GM23248 (cell line): Measurements from ENCODE around the gene CACNA1I. TPM values are rescaled to one million over a fixed set of nuclear protein-coding genes. Genes with fewer than 3 reads are reported as not detected.

Experiments used
- DNase-seq: peaks from one replicate; pipeline ENCODE4 v3.0.0-alpha.2; 2015
- H2AFZ ChIP-seq: fragments of 200-600 bp; sonication (generic); 2 replicates; pipeline ENCODE4 v1.6.1; 2016; ENCODE audit warnings: antibody characterized with exemption
- H3F3A ChIP-seq: fragments of 200-600 bp; sonication (generic); 2 replicates; pipeline ENCODE4 v1.6.1; 2016; ENCODE audit warnings: mild to moderate bottlenecking, antibody characterized with exemption, mixed run types; ENCODE audit not compliant: insufficient read depth
- H3K27ac ChIP-seq: fragments of 200-600 bp; sonication (generic); 2 replicates; pipeline ENCODE4 v1.5.1; 2016; ENCODE audit warnings: mild to moderate bottlenecking
- H3K27me3 ChIP-seq: fragments of 200-600 bp; sonication (generic); replicated peaks from 2 replicates; pipeline ENCODE4 v1.6.1; 2016; ENCODE audit warnings: mild to moderate bottlenecking; ENCODE audit not compliant: insufficient read depth
- H3K36me3 ChIP-seq: fragments of 200-600 bp; sonication (generic); 2 replicates; pipeline ENCODE4 v1.6.1; 2016; ENCODE audit warnings: low read depth, mild to moderate bottlenecking
- H3K4me1 ChIP-seq: fragments of 200-600 bp; sonication (generic); 2 replicates; pipeline ENCODE4 v1.6.1; 2016; ENCODE audit warnings: mild to moderate bottlenecking; ENCODE audit not compliant: insufficient read depth
- H3K4me2 ChIP-seq: fragments of 200-600 bp; sonication (generic); one replicate; pipeline ENCODE4 v1.6.1; 2016; ENCODE audit warnings: mild to moderate bottlenecking; ENCODE audit not compliant: unreplicated experiment
- H3K4me3 ChIP-seq: fragments of 200-600 bp; sonication (generic); 2 replicates; pipeline ENCODE4 v1.5.1; 2016; ENCODE audit warnings: mild to moderate bottlenecking
- H3K79me2 ChIP-seq: fragments of 200-600 bp; sonication (generic); 2 replicates; pipeline ENCODE4 v1.6.1; 2016; ENCODE audit warnings: mild to moderate bottlenecking; ENCODE audit not compliant: insufficient read depth
- H3K9ac ChIP-seq: fragments of 200-600 bp; sonication (generic); 2 replicates; pipeline ENCODE4 v1.6.1; 2016; ENCODE audit warnings: mild to moderate bottlenecking
- H3K9me2 ChIP-seq: fragments of 200-600 bp; sonication (generic); 2 replicates; pipeline ENCODE4 v1.6.1; 2016; ENCODE audit warnings: mixed run types, mild to moderate bottlenecking, moderate library complexity; ENCODE audit not compliant: insufficient read depth
- H3K9me3 ChIP-seq: fragments of 200-600 bp; sonication (generic); one replicate; pipeline ENCODE4 v1.6.1; 2017; ENCODE audit warnings: low read depth
- H4K20me1 ChIP-seq: fragments of 200-600 bp; sonication (generic); 2 replicates; pipeline ENCODE4 v1.6.0; 2016; ENCODE audit not compliant: insufficient read depth
- EZH2 ChIP-seq: fragments of 200-600 bp; sonication (generic); IDR thresholded peaks from 2 replicates; pipeline ENCODE4 v1.6.1; 2018; ENCODE audit warnings: antibody characterized with exemption, mild to moderate bottlenecking; ENCODE audit not compliant: insufficient read depth, poor library complexity, severe bottlenecking
- EZH2phosphoT487 ChIP-seq: fragments of 200-600 bp; sonication (generic); IDR thresholded peaks from 2 replicates; pipeline ENCODE4 v1.6.1; 2018; ENCODE audit warnings: antibody characterized with exemption, moderate library complexity, mild to moderate bottlenecking, low read depth; ENCODE audit not compliant: insufficient read depth
- WGBS, 2 experiments: methylation state at CpG; one replicate each; pipeline ENCODE4 v1.1.6; 2015 to 2017; ENCODE audit warnings: low lambda C conversion rate in 2 of 2, low coverage in 1 of 2; ENCODE audit errors: missing lambda C conversion rate in 2 of 2; 5-methylcytosine and 5-hydroxymethylcytosine counted together
- in situ Hi-C: fragments of 300-500 bp; cut with MboI; formaldehyde crosslinking; loops from 2 replicates; pipeline ENCODE4 v1.15.0; 2020
- polyA plus RNA-seq: library from polyadenylated mRNA; unstranded; fragments of >200 nt; fragmentation: Nextera tagmentation; extraction: Ambion mirVana; gene quantifications from 2 replicates; pipeline ENCODE4 v1.2.1, GENCODE V29; 2016
- total RNA-seq: library from RNA; depleted of rRNA; stranded (reverse); fragments of >200 nt; shearing (Covaris generic); gene quantifications from 2 replicates; pipeline ENCODE4 v1.2.3, GENCODE V29; 2014

Gene CACNA1I
- total and polyA plus RNA-seq, 2 experiments from 2014 or later = not detected

DNA sequence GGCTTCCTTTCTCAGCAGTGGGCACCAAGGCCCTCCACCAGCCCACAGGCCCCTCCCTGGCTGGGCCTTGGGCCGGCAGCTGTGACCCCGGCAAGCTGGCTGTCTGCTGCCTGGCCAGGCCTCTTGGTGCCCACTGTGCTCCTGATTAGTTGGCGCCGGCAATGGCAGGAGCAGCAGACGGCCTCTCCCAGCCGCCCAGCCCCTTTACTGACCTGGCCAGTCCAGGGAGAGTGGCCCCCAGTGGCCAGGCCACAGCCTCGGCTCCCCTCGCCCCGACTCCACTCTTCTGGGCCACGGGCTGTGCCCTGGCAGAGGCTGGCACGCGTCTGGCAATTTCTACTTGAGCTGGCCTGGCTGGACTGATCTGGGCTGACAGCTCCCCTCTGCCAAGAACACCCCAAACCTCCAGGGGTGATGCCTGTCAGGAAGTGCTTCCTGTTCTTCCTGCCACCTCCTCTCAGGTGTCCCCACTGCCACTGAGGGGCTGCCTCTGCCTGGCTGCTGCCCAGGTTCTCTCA, 58.1 kb downstream of the CACNA1I start:
- Histone ChIP-seq H3F3A (no peaks in the 10 kb centered on the region), H3K4me1 (no peaks in the 10 kb centered on the region), H3K9me2 (no peaks in the 10 kb centered on the region), H3K27ac (no peak overlapping the region), H3K79me2 (no peaks in the 10 kb centered on the region), H2AFZ (no peak overlapping the region), H3K36me3 (no peaks in the 10 kb centered on the region), H3K4me3 (no peak overlapping the region), H3K27me3 (peaks cover 27% of the 10 kb centered on the region), H3K9ac (no peak overlapping the region), H3K9me3 (no peaks in the 10 kb centered on the region), H3K4me2 (no peak overlapping the region), H4K20me1 (no peaks in the 10 kb centered on the region)
- in situ Hi-C loops = no loop called here
- 61 to 73% methylated on average over 9 to 10 of the region's 12 CpGs for WGBS, 2 experiments
- TF ChIP-seq EZH2phosphoT487 = no peak
- TF ChIP-seq EZH2 = no peak
- no peak for DNase-seq

DNA sequence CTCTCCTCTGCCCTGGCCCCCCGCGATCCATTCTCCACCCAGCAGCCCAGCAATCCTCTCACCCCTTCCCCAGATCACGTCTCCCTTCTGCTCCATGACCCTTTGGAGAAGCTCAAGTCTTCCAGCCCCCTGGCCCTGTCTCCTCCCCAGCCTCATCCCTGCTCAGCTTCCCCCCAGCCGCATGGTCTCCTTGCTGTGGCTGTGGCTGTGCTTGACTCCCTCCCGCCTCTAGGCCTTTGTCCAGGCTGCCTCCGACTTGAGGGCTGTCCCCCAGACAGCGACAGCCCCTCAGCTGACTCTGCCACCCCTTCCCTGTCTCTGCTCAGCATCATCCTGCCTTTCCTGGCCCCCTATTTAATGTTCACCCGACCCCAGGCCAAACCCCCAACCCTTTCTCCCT, 59.3 kb downstream of the CACNA1I start:
- no peak for DNase-seq
- Histone ChIP-seq H3K27me3 (peaks cover 17% of the 10 kb centered on the region), H3K9me3 (no peaks in the 10 kb centered on the region), H3K4me2 (no peak overlapping the region), H3K9ac (no peak overlapping the region), H3K4me3 (no peak overlapping the region), H3K36me3 (no peaks in the 10 kb centered on the region), H3K79me2 (no peaks in the 10 kb centered on the region), H3K27ac (no peak overlapping the region), H4K20me1 (no peaks in the 10 kb centered on the region), H3K4me1 (peaks cover under 1% of the 10 kb centered on the region; the same call in 1 of the 2 replicates), H3F3A (peaks cover under 1% of the 10 kb centered on the region; the same call in 1 of the 2 replicates), H3K9me2 (no peaks in the 10 kb centered on the region), H2AFZ (no peak overlapping the region)
- TF ChIP-seq EZH2 (no peak), EZH2phosphoT487 (no peak)
- 39 to 53% methylated on average over 8 of the region's 8 CpGs for WGBS, 2 experiments
- in situ Hi-C loops = no loop called here

DNA sequence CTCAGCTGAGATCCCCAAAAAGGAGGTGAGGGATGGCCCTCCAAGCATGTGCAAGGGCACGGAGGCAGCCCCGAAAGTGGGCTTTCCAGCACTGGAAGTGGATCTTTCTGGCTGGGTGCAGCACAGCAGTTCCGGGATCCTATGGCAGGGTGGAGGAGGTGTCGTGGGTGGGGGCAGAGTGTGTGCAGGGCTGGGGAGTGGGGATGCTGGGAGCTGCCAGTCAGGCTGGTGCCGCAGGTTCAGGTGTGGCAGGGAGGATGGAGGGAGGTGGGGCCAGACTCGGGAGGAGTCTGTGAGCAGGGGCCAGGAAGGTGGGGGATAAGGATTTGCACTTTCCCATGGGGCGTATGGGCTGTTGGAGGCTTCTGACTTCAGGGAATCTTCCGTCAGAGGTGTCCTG, 60.2 kb downstream of the CACNA1I start:
- in situ Hi-C loops = no loop called here
- Histone ChIP-seq H4K20me1 (no peaks in the 10 kb centered on the region), H3K9me2 (no peaks in the 10 kb centered on the region), H3K27ac (no peak overlapping the region), H3K4me2 (no peak overlapping the region), H3K79me2 (no peaks in the 10 kb centered on the region), H3F3A (peaks cover 3% of the 10 kb centered on the region; the same call in 1 of the 2 replicates), H3K36me3 (no peaks in the 10 kb centered on the region), H2AFZ (no peak overlapping the region), H3K9ac (no peak overlapping the region), H3K9me3 (no peaks in the 10 kb centered on the region), H3K4me1 (peaks cover 5% of the 10 kb centered on the region), H3K27me3 (peaks cover 10% of the 10 kb centered on the region; the same call in 1 of the 2 replicates), H3K4me3 (no peak overlapping the region)
- 61 to 67% methylated on average over 7 to 8 of the region's 8 CpGs for WGBS, 2 experiments
- DNase-seq = no peak
- no peak for TF ChIP-seq EZH2

DNA sequence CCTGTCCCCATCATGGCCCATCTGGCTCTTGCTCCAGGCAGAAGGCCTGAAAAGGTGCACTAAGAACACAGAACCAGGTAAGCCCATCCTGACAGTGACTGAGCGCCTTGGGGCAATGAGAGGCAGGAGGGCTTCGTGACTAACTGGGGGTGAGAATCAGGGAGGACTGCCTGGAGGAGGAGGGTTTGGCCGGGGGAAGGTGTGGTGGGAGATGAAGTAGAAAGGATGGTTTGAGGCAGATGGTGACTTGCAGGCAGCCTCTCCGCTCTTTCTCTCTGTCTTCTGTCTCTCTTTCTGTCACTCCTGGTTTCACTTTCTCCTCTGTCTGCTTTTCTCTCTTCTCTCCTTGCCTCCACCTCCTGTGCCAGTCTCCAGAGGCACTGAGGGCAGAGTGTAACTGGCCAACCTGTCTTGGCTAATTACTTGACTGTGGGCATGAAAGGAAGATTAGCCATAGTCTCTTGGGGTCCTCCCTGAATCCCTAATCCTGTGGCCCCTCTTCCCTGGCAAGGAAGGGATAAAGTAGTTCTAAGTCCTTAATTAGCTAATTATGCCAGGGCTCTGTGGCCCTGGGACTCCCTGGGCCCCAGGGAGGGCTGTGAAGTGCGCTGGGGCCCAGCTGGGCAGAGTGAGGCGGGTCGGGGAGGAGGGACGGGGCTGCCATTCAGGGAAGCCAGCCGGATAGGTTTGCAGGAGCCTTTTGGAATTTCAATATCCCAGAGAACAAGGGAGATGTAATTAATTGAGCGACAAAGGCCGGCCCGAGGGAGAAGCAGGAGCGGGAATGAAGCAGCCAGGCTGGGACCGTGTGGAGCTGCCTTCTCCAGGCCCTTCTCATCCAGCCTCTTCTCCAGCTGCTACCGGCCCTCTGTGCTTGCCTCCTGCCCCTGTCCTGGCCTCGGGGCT, 61.1 kb downstream of the CACNA1I start:
- H3K4me1 ChIP-seq = peaks cover 5% of the 10 kb centered on the region
- no peaks in the 10 kb centered on the region for H3K36me3 ChIP-seq
- no peak for DNase-seq
- 41 to 47% methylated on average over 14 to 16 of the region's 16 CpGs for WGBS, 2 experiments
- no peaks in the 10 kb centered on the region for H3K9me2 ChIP-seq
- H3K27ac ChIP-seq = no peak overlapping the region
- H3K4me2 ChIP-seq = no peak overlapping the region
- in situ Hi-C loops = no loop called here
- H3F3A ChIP-seq = peaks cover 3% of the 10 kb centered on the region; the same call in 1 of the 2 replicates
- H3K9ac ChIP-seq = no peak overlapping the region
- H2AFZ ChIP-seq = no peak overlapping the region
- H3K4me3 ChIP-seq = no peak overlapping the region
- no peaks in the 10 kb centered on the region for H4K20me1 ChIP-seq
- H3K27me3 ChIP-seq = peaks cover 10% of the 10 kb centered on the region; the same call in 1 of the 2 replicates
- TF ChIP-seq EZH2phosphoT487 = no peak
- no peak for TF ChIP-seq EZH2
- H3K9me3 ChIP-seq = no peaks in the 10 kb centered on the region
- no peaks in the 10 kb centered on the region for H3K79me2 ChIP-seq
